Measurements from ENCODE around the gene CHST11. TPM values are rescaled to one million over a fixed set of nuclear protein-coding genes. Genes with fewer than 3 reads are reported as not detected.

CHST11 gene
- total RNA-seq, 1 experiment from 2014 or later = 1.1 TPM

GRCh38 chr12:104605685-104606084 is 148.9 kb downstream of the CHST11 start:
- H3K4me1 Mint-ChIP-seq (ENCODE audit: low read depth, unreplicated experiment) = peaks cover 15% of the 10 kb centered on the region
- H3K36me3 Mint-ChIP-seq (ENCODE audit: insufficient read depth, unreplicated experiment) = no peaks in the 10 kb centered on the region
- no peaks in the 10 kb centered on the region for H3K9me3 Mint-ChIP-seq (ENCODE audit: low read depth, unreplicated experiment)
- H3K27me3 Mint-ChIP-seq (ENCODE audit: unreplicated experiment) = no peaks in the 10 kb centered on the region
- BruUV-seq (replicated peaks) = no TSS peak
- CTCF ChIA-PET = no interaction called here
- intact Hi-C loops (cut with micrococcal nuclease; ENCODE audit: unreplicated experiment) = no loop called here
- DNase-seq = no peak
- H3K27ac Mint-ChIP-seq (ENCODE audit: unreplicated experiment) = no peak overlapping the region
- TF ChIP-seq CTCF (IDR thresholded peaks at IDR 0.05; ENCODE audit: unreplicated experiment) = no peak
- H3K4me3 Mint-ChIP-seq (ENCODE audit: low read depth, unreplicated experiment) = no peak overlapping the region

- Mint-ChIP-seq H3K4me1 (ENCODE audit: low read depth, unreplicated experiment) (peaks cover 7% of the 10 kb centered on the region), H3K27me3 (ENCODE audit: unreplicated experiment) (peaks cover 11% of the 10 kb centered on the region), H3K4me3 (ENCODE audit: low read depth, unreplicated experiment) (no peak overlapping the region), H3K36me3 (ENCODE audit: insufficient read depth, unreplicated experiment) (no peaks in the 10 kb centered on the region), H3K9me3 (ENCODE audit: low read depth, unreplicated experiment) (no peaks in the 10 kb centered on the region), H3K27ac (ENCODE audit: unreplicated experiment) (no peak overlapping the region)
- intact Hi-C loops (cut with micrococcal nuclease; ENCODE audit: unreplicated experiment) = no loop called here
- TF ChIP-seq CTCF (IDR thresholded peaks at IDR 0.05; ENCODE audit: unreplicated experiment) = no peak
- DNase-seq = no peak
- BruUV-seq (replicated peaks) = no TSS peak
- CTCF ChIA-PET = interaction anchor here (1.2 kb wide), 1 partner anchor 17 kb away, joined by 3 read pairs; no protein-coding TSS in a partner anchor
Measured at GRCh38 chr12:104608998-104609397, 152.2 kb downstream of the CHST11 start.

- no TSS peak for BruUV-seq (replicated peaks)
- peaks cover 16% of the 10 kb centered on the region for H3K27me3 Mint-ChIP-seq (ENCODE audit: unreplicated experiment)
- intact Hi-C loops (cut with micrococcal nuclease; ENCODE audit: unreplicated experiment) = no loop called here
- CTCF ChIA-PET = interaction anchor here (1.2 kb wide), 1 partner anchor 16 kb away, joined by 3 read pairs; no protein-coding TSS in a partner anchor
- H3K36me3 Mint-ChIP-seq (ENCODE audit: insufficient read depth, unreplicated experiment) = no peaks in the 10 kb centered on the region
- H3K27ac Mint-ChIP-seq (ENCODE audit: unreplicated experiment) = no peak overlapping the region
- H3K4me3 Mint-ChIP-seq (ENCODE audit: low read depth, unreplicated experiment) = no peak overlapping the region
- no peak for TF ChIP-seq CTCF (IDR thresholded peaks at IDR 0.05; ENCODE audit: unreplicated experiment)
- no peak for DNase-seq
- H3K4me1 Mint-ChIP-seq (ENCODE audit: low read depth, unreplicated experiment) = peaks cover 2% of the 10 kb centered on the region
- no peaks in the 10 kb centered on the region for H3K9me3 Mint-ChIP-seq (ENCODE audit: low read depth, unreplicated experiment)
Measured at GRCh38 chr12:104609445-104609844, 152.7 kb downstream of the CHST11 start.

GRCh38 chr12:104610513-104611235 is 153.9 kb downstream of the CHST11 start:
- TF ChIP-seq CTCF (IDR thresholded peaks at IDR 0.05; ENCODE audit: unreplicated experiment) = no peak
- Mint-ChIP-seq H3K27ac (ENCODE audit: unreplicated experiment) (no peak overlapping the region), H3K9me3 (ENCODE audit: low read depth, unreplicated experiment) (no peaks in the 10 kb centered on the region), H3K36me3 (ENCODE audit: insufficient read depth, unreplicated experiment) (no peaks in the 10 kb centered on the region), H3K4me3 (ENCODE audit: low read depth, unreplicated experiment) (no peak overlapping the region), H3K27me3 (ENCODE audit: unreplicated experiment) (peaks cover 28% of the 10 kb centered on the region), H3K4me1 (ENCODE audit: low read depth, unreplicated experiment) (no peaks in the 10 kb centered on the region)
- no peak for DNase-seq
- BruUV-seq (replicated peaks) = no TSS peak
- intact Hi-C loops (cut with micrococcal nuclease; ENCODE audit: unreplicated experiment) = no loop called here
- CTCF ChIA-PET = interaction anchor here (0.7 kb wide), 1 partner anchor 188 kb away, joined by 3 read pairs; no protein-coding TSS in a partner anchor
